DMS153 treated with DMSO at 0.1 percent for 48 hours (cell line): ENCODE measurements around the gene CDH19.

Source experiments
- DNase-seq: peaks from one replicate; lab custom pipeline; 2025; ENCODE audit not compliant: unreplicated experiment; lab: John Stamatoyannopoulos, UW

CDH19 gene

DNA sequence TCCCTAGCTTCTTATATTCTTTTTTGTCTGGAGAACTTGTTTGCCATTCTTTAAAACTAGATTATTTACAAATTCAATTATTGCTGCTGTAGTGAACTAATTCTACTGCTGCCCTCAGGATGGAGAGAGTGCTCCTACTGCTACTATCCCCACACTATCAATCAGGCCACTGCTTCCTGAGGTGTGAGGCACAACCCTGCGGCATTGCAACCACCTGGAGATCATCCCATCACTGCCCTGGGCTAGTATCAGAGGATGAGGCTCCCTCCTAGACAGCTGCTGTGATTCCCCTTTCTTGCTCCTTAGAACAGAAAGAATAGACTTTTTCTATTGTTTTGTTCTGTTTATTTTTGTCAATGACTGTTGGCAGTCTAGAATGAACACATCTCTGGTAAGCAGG, 146.6 kb downstream of the CDH19 start:
- DNase-seq, result no peak
